Naive thymus-derived CD4-positive, alpha-beta T cell (primary cell): ENCODE data around the gene UBE2D4. TPM values are rescaled to one million over a fixed set of nuclear protein-coding genes. Genes with fewer than 3 reads are reported as not detected.
"Not testable (repeated sequence)": the region's sequence is repeated elsewhere in the genome, so short reads cannot be mapped to it uniquely, and the experiment has no call there.

Experiments
- ATAC-seq: fragments of 150-1000 bp; cut with Tn5 transposase; 2 replicates; pipeline ENCODE4 v1.10.0; 2021; ENCODE audit warnings: mild to moderate bottlenecking, moderate library complexity
- CTCF ChIA-PET: fragments of 350-600 bp; sonication (Branson Sonifier 250); formaldehyde crosslinking; loops from one replicate; lab custom pipeline; 2021; ENCODE audit warnings: antibody characterized with exemption; lab: Charles Lee
- POLR2A ChIA-PET: fragments of 350-600 bp; sonication (Branson Sonifier 250); formaldehyde crosslinking; loops from one replicate; lab custom pipeline; 2021; ENCODE audit warnings: antibody characterized with exemption, inconsistent platforms; lab: Charles Lee
- DNase-seq, 9 donors: peaks; one replicate each; pipeline versions ENCODE4 v3.0.0 to v3.0.0-alpha.2; 2020 to 2022; ENCODE audit warnings: mixed read lengths in 1 of 9
- H3K27ac ChIP-seq: one replicate; pipeline ENCODE4 v1.7.0; 2013; ENCODE audit warnings: mild to moderate bottlenecking, low read depth, low read length, moderate library complexity
- H3K27me3 ChIP-seq, 2 donors: one replicate each; pipeline ENCODE4 v1.7.0; 2013; ENCODE audit warnings: low read length in 2 of 2, mild to moderate bottlenecking in 2 of 2, moderate library complexity in 2 of 2; ENCODE audit not compliant: control insufficient read depth in 2 of 2, insufficient read depth in 2 of 2
- H3K36me3 ChIP-seq, 3 experiments: 1 replicate in 2 of 3; 2 replicates in 1 of 3; pipeline ENCODE4 v1.7.0; 2013; ENCODE audit warnings: low read length in 3 of 3, mild to moderate bottlenecking in 3 of 3, moderate library complexity in 1 of 3; ENCODE audit not compliant: insufficient read depth in 3 of 3, control insufficient read depth in 2 of 3
- H3K4me1 ChIP-seq, 2 donors: one replicate each; pipeline ENCODE4 v1.7.0; 2013; ENCODE audit warnings: low read length in 2 of 2, mild to moderate bottlenecking in 2 of 2, moderate library complexity in 1 of 2; ENCODE audit not compliant: control insufficient read depth in 2 of 2, insufficient read depth in 2 of 2
- H3K4me3 ChIP-seq: 2 replicates; pipeline ENCODE4 v1.7.0; 2013; ENCODE audit warnings: mild to moderate bottlenecking, low read length
- H3K9me3 ChIP-seq, 3 experiments: 1 replicate in 2 of 3; 2 replicates in 1 of 3; pipeline ENCODE4 v1.7.0; 2013; ENCODE audit warnings: low read length in 3 of 3; ENCODE audit not compliant: control insufficient read depth in 2 of 3
- H3K27ac Mint-ChIP-seq, 9 donors: one replicate each; pipeline ENCODE4 v1.8.0; 2020 to 2022; ENCODE audit warnings: mixed read lengths in 9 of 9, mild to moderate bottlenecking in 8 of 9, moderate library complexity in 5 of 9, inconsistent platforms in 2 of 9
- H3K27me3 Mint-ChIP-seq, 5 donors: one replicate each; pipeline ENCODE4 v1.8.0; 2021 to 2022; ENCODE audit warnings: mixed read lengths in 5 of 5, mild to moderate bottlenecking in 1 of 5
- H3K36me3 Mint-ChIP-seq, 5 donors: one replicate each; pipeline ENCODE4 v1.8.0; 2020 to 2022; ENCODE audit warnings: mixed read lengths in 5 of 5, mild to moderate bottlenecking in 3 of 5, inconsistent platforms in 1 of 5
- H3K4me1 Mint-ChIP-seq, 7 donors: one replicate each; pipeline ENCODE4 v1.8.0; 2020 to 2022; ENCODE audit warnings: mixed read lengths in 7 of 7, mild to moderate bottlenecking in 3 of 7, inconsistent platforms in 1 of 7
- H3K4me3 Mint-ChIP-seq, 10 donors: one replicate each; pipeline ENCODE4 v1.8.0; 2020 to 2022; ENCODE audit warnings: mild to moderate bottlenecking in 10 of 10, mixed read lengths in 10 of 10, moderate library complexity in 6 of 10, inconsistent platforms in 2 of 10
- H3K9me3 Mint-ChIP-seq, 11 donors: one replicate each; pipeline ENCODE4 v1.8.0; 2020 to 2022; ENCODE audit warnings: mixed read lengths in 11 of 11, mild to moderate bottlenecking in 4 of 11, inconsistent platforms in 1 of 11, moderate library complexity in 1 of 11
- intact Hi-C, 2 donors: fragments of 100-400 bp; cut with micrococcal nuclease; formaldehyde crosslinking; loops; one replicate each; pipeline ENCODE4 v1.15.1; 2023
- polyA plus RNA-seq, 2 donors: library from polyadenylated mRNA; unstranded; fragments of 300-500 nt; fragmentation: Illumina TruSeq; gene quantifications; one replicate each; pipeline ENCODE4 v1.2.3, GENCODE V29; 2021
- total RNA-seq, 6 experiments: library from RNA in 5 of 6; stranded (reverse) in 5 of 6; gene quantifications; 1 replicate in 5 of 6; 2 replicates in 1 of 6; pipeline ENCODE4 v1.2.3 and lab custom pipeline; 2021 to 2026

Gene UBE2D4
- total and polyA plus RNA-seq, 7 experiments from 2014 or later = 6.3 to 15.9 (median 10.5) TPM

- no peaks in the 10 kb centered on the region for H3K27me3 Mint-ChIP-seq
- peaks cover 7 to 23% (median 17%) of the 10 kb centered on the region in 5 donors for H3K36me3 Mint-ChIP-seq
- intact Hi-C loops = no loop called here
- Histone ChIP-seq H3K4me3 (no peak overlapping the region), H3K9me3 (no peaks in the 10 kb centered on the region), H3K27ac (no peak overlapping the region), H3K4me1 (peaks cover 8 to 10% of the 10 kb centered on the region in 2 donors), H3K27me3 (no peaks in the 10 kb centered on the region), H3K36me3 (no peaks in the 10 kb centered on the region)
- DNase-seq (no peak), ATAC-seq (no peak)
- H3K4me3 Mint-ChIP-seq = no peak overlapping the region
- peaks cover 17 to 62% (median 50%) of the 10 kb centered on the region in 7 donors for H3K4me1 Mint-ChIP-seq
- ChIA-PET CTCF (no interaction called here), POLR2A (no interaction called here)
- peaks cover 0 to 3% (median 0%) of the 10 kb centered on the region in 11 donors for H3K9me3 Mint-ChIP-seq
- H3K27ac Mint-ChIP-seq = no peak overlapping the region
Measured at GRCh38 chr7:43895847-43896415, 30.3 kb upstream of the UBE2D4 start.

GRCh38 chr7:43898571-43898970, 27.7 kb upstream of the UBE2D4 start:
- H3K4me1 Mint-ChIP-seq = peaks cover 4 to 62% (median 51%) of the 10 kb centered on the region in 7 donors

DNA sequence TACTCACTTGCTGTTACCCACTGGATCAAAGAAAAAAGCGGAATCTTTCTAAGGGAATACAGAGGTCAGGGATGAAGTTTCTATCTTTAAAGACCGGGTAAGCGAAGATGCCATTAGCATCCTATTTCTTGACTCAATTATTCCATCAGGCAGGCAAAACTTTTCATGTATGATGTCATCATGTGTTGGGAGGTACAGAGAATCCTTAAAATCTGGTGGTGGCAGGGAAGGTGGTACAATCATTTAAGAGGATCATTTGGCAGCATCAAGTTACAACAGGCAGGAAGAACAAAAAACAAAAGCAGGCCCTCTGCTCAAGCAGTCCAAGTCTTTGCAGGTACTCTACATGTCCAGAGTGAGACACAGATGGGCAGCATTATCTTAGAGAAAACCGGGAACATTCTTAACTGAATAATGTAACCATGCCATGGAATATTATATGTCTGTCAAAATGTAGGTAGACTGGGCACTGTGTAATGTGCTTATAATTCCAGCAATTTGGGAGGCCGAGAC, 23.6 kb upstream of the UBE2D4 start:
- no peak overlapping the region for H3K27ac ChIP-seq
- no peak for DNase-seq
- H3K9me3 ChIP-seq = no peaks in the 10 kb centered on the region
- H3K4me1 Mint-ChIP-seq = peaks cover 25 to 62% (median 46%) of the 10 kb centered on the region in 7 donors
- H3K36me3 Mint-ChIP-seq = peaks cover 0 to 8% (median 3%) of the 10 kb centered on the region in 5 donors
- H3K27me3 ChIP-seq = no peaks in the 10 kb centered on the region
- ATAC-seq = no peak
- intact Hi-C loops = no loop called here
- H3K4me3 ChIP-seq = no peak overlapping the region
- H3K27me3 Mint-ChIP-seq = no peaks in the 10 kb centered on the region
- no peaks in the 10 kb centered on the region for H3K36me3 ChIP-seq
- peak overlapping the region in 6 of 9 donors; percentile 14 to 75 (median 36) for H3K27ac Mint-ChIP-seq
- peak overlapping the region in 3 of 10 donors; percentile 27 to 45 (median 37) for H3K4me3 Mint-ChIP-seq
- POLR2A ChIA-PET = no interaction called here
- peaks cover 18 to 22% of the 10 kb centered on the region in 2 donors for H3K4me1 ChIP-seq
- no peaks in the 10 kb centered on the region for H3K9me3 Mint-ChIP-seq
- CTCF ChIA-PET = no interaction called here

More at GRCh38 chr7:43898571-43898970, 27.7 kb upstream of the UBE2D4 start:
- H3K27me3 Mint-ChIP-seq, POLR2A ChIA-PET, H3K9me3 Mint-ChIP-seq, H3K9me3 ChIP-seq, H3K4me3 Mint-ChIP-seq, H3K27ac Mint-ChIP-seq, H3K4me3 ChIP-seq, intact Hi-C loops, ATAC-seq, H3K27ac ChIP-seq, H3K27me3 ChIP-seq, DNase-seq, H3K4me1 ChIP-seq, H3K36me3 ChIP-seq: not testable (repeated sequence)
- CTCF ChIA-PET = interaction anchor here (0.7 kb wide), 1 partner anchor 8 kb away, joined by 4 read pairs; no protein-coding TSS in a partner anchor
- peaks cover 7 to 21% (median 14%) of the 10 kb centered on the region in 5 donors for H3K36me3 Mint-ChIP-seq

GRCh38 chr7:43904533-43905208, 21.6 kb upstream of the UBE2D4 start:
- no peak for ATAC-seq
- H3K9me3 Mint-ChIP-seq = no peaks in the 10 kb centered on the region
- intact Hi-C loops = no loop called here
- H3K4me3 ChIP-seq = peak overlapping the region; percentile 74
- no peak overlapping the region for H3K27ac ChIP-seq
- no peak for DNase-seq
- ChIA-PET POLR2A (interaction anchor here (0.6 to 2.0 kb wide), 3 partner anchors 20 to 204 kb away, joined by 4 to 6 read pairs (median 6); partner anchors contain the start of gene UBE2D4), CTCF (interaction anchor here (1.4 kb wide), 1 partner anchor 65 kb away, joined by 6 read pairs; no protein-coding TSS in a partner anchor)
- H3K27me3 ChIP-seq = no peaks in the 10 kb centered on the region
- peaks cover 18 to 22% of the 10 kb centered on the region in 2 donors for H3K4me1 ChIP-seq
- H3K36me3 Mint-ChIP-seq = peaks cover 0 to 6% (median 3%) of the 10 kb centered on the region in 5 donors
- H3K36me3 ChIP-seq = no peaks in the 10 kb centered on the region
- H3K4me3 Mint-ChIP-seq = peak overlapping the region; percentile 8 to 97 (median 94)
- H3K9me3 ChIP-seq = no peaks in the 10 kb centered on the region
- H3K4me1 Mint-ChIP-seq = peaks cover 21 to 59% (median 42%) of the 10 kb centered on the region in 7 donors
- peak overlapping the region in 8 of 9 donors; percentile 5 to 94 (median 30) for H3K27ac Mint-ChIP-seq
- no peaks in the 10 kb centered on the region for H3K27me3 Mint-ChIP-seq

DNA sequence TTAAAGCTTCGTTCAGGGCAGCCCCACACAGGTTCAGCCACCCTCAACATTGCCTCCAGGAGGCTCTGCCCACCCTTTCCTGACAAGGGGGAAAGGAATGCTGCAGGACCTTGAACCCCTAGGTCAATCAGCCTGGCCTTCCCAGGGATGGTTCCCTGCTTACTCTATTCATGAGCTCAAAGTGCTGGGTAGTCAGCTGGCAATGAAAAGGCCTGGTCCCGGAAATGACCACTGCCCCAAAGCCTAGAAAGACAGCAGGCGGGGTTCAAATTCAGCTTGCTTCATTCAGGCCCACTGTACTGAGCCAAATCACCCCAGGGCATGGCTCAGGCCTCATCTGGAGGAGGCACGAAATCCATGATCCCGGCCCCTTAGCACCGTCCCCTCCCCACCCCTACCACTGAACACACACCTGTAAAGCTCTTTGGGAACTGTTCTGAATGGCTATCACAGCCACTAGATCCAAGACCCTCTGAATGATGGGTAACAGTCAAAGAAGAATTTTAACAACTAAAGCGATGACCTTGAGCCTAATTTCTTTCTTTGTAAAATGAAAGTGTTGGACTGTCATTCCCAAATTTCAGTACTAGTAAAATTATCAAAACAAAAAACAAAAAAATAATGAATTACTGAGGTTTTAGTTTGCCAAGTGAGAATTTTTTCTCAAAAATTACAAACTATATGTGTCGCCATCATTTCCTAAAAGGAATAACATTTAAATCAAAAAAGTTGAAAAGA, 20.9 kb upstream of the UBE2D4 start:
- Histone ChIP-seq H3K27ac (peak overlapping the region; percentile 78), H3K27me3 (no peaks in the 10 kb centered on the region), H3K4me3 (peak overlapping the region; percentile 74), H3K9me3 (no peaks in the 10 kb centered on the region), H3K4me1 (peaks cover 18 to 22% of the 10 kb centered on the region in 2 donors), H3K36me3 (no peaks in the 10 kb centered on the region)
- Mint-ChIP-seq H3K27ac (peak overlapping the region; percentile 92 to 97 (median 96)), H3K36me3 (peaks cover 0 to 6% (median 3%) of the 10 kb centered on the region in 5 donors), H3K27me3 (no peaks in the 10 kb centered on the region), H3K4me3 (peak overlapping the region; percentile 91 to 97 (median 95)), H3K4me1 (peaks cover 21 to 58% (median 42%) of the 10 kb centered on the region in 7 donors), H3K9me3 (no peaks in the 10 kb centered on the region)
- POLR2A ChIA-PET = interaction anchor here (0.6 to 2.0 kb wide), 4 partner anchors 19 to 205 kb away, joined by 4 to 6 read pairs (median 5); partner anchors contain the start of gene UBE2D4
- CTCF ChIA-PET = interaction anchor here (0.6 kb wide), 1 partner anchor 798 kb away, joined by 6 read pairs; no protein-coding TSS in a partner anchor
- intact Hi-C loops = no loop called here
- ATAC-seq (no peak), DNase-seq (no peak)

DNA sequence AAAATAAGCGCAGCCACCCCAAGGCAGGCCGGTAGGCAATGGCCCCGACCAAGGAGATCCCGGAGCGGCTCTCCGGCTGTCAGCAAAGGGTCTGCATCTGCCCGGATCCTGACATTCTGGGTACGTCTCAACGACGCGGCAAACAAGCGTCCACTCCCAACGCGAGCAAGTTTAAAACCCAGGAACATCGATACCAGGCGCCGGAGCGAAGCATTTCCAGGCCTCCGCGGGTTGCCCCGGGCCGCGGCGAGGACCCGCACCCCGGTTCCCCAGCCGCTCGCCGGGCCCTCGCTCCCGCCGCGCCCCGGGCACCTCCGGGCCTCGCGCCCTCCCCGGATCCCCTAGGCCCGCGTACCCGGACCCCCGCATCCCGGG, 20.3 kb upstream of the UBE2D4 start:
- H3K4me3 Mint-ChIP-seq = peak overlapping the region; percentile 91 to 97 (median 95)
- H3K36me3 ChIP-seq = no peaks in the 10 kb centered on the region
- peaks cover 0 to 6% (median 3%) of the 10 kb centered on the region in 5 donors for H3K36me3 Mint-ChIP-seq
- no peaks in the 10 kb centered on the region for H3K9me3 Mint-ChIP-seq
- ATAC-seq = peak; percentile 52
- H3K27me3 Mint-ChIP-seq = no peaks in the 10 kb centered on the region
- POLR2A ChIA-PET = interaction anchor here (0.6 kb wide), 1 partner anchor 39 kb away, joined by 4 read pairs; no protein-coding TSS in a partner anchor
- peaks cover 18 to 22% of the 10 kb centered on the region in 2 donors for H3K4me1 ChIP-seq
- peak overlapping the region; percentile 74 for H3K4me3 ChIP-seq
- CTCF ChIA-PET = no interaction called here
- no peaks in the 10 kb centered on the region for H3K9me3 ChIP-seq
- H3K27ac ChIP-seq = peak overlapping the region; percentile 78
- H3K27me3 ChIP-seq = no peaks in the 10 kb centered on the region
- intact Hi-C loops = loop anchor here (1.0 kb wide), 2 partner anchors 20 to 37 kb away; partner anchors contain the start of genes MRPS24 (in 2 of the 2) and UBE2D4 (in 2 of the 2)
- DNase-seq = peak; percentile 5 to 44 (median 27)
- peak overlapping the region; percentile 92 to 97 (median 96) for H3K27ac Mint-ChIP-seq
- H3K4me1 Mint-ChIP-seq = peaks cover 21 to 58% (median 42%) of the 10 kb centered on the region in 7 donors
